Measurements from ENCODE around the gene CRACDL.

DNA sequence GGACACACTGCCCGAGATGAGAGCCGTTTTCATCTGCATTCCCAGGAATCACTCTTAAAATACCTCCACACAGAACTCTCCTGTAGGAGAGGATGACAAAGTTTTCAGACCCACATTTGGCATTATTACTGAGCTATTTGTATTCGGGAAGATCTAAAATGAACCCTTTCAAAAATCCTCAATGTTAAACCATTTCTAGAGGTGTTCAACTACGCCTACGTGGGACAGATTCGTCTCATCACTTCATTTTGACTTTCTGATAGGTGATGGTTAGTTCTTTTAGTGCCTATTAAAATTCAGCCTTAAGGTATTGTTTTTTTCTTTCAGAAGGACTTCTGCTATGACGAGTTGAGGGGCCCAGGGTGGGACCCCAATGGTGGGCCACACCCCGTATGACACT is 133.7 kb downstream of the CRACDL start:
- TF ChIP-seq CTCF (IDR thresholded peaks at IDR 0.05) (no peak), POLR2A (IDR thresholded peaks at IDR 0.05) (no peak)
